Thymus (tissue), 11 donors: ENCODE measurements around the gene RGS7. TPM values are rescaled to one million over a fixed set of nuclear protein-coding genes. Genes with fewer than 3 reads are reported as not detected.

ENCODE experiments used
- DNase-seq, 9 donors: peaks; one replicate each; pipeline ENCODE4 v3.0.0-alpha.2; 2013; ENCODE audit warnings: low spot score in 9 of 9, low read depth in 6 of 9, missing footprints in 1 of 9
- H3K27ac ChIP-seq, 2 donors: one replicate each; pipeline ENCODE4 v1.5.1; 2013; ENCODE audit warnings: control low read depth in 1 of 2, low read depth in 1 of 2, low read length in 1 of 2, mild to moderate bottlenecking in 1 of 2, moderate library complexity in 1 of 2
- H3K27me3 ChIP-seq, 2 donors: one replicate each; pipeline ENCODE4 v1.5.1; 2013; ENCODE audit warnings: low read length in 1 of 2; ENCODE audit not compliant: control insufficient read depth in 2 of 2, insufficient read depth in 1 of 2
- H3K36me3 ChIP-seq, 2 donors: one replicate each; pipeline ENCODE4 v1.5.1; 2013; ENCODE audit warnings: low read length in 1 of 2, mild to moderate bottlenecking in 1 of 2, moderate library complexity in 1 of 2; ENCODE audit not compliant: control insufficient read depth in 2 of 2, insufficient read depth in 2 of 2
- H3K4me1 ChIP-seq, 2 donors: one replicate each; pipeline ENCODE4 v1.5.1; 2013; ENCODE audit warnings: low read length in 2 of 2; ENCODE audit not compliant: control insufficient read depth in 2 of 2, insufficient read depth in 2 of 2
- H3K4me3 ChIP-seq, 2 donors: one replicate each; pipeline ENCODE4 v1.5.1; 2013; ENCODE audit warnings: low read length in 2 of 2, control low read depth in 1 of 2, mild to moderate bottlenecking in 1 of 2
- H3K9me3 ChIP-seq, 2 donors: one replicate each; pipeline ENCODE4 v1.5.1; 2013; ENCODE audit warnings: low read length in 1 of 2, mild to moderate bottlenecking in 1 of 2; ENCODE audit not compliant: control insufficient read depth in 2 of 2, insufficient read depth in 1 of 2
- WGBS: extraction: QIAGEN DNeasy Blood & Tissue Kit; methylation state at CpG from one replicate; pipeline ENCODE4 v1.1.7; 2013; 5-methylcytosine and 5-hydroxymethylcytosine counted together
- polyA plus RNA-seq: library from polyadenylated mRNA; stranded (reverse); fragments of 200-250 nt; gene quantifications from one replicate; pipeline ENCODE4 v1.2.3, GENCODE V29; 2013
- total RNA-seq: library from RNA; stranded (reverse); fragments of 120-200 nt; gene quantifications from one replicate; pipeline ENCODE4 v1.2.4, GENCODE V29; 2013
- donor health status: healthy.

RGS7 gene
- total and polyA plus RNA-seq, 2 donors = 0.05 to 0.07 TPM

GRCh38 chr1:241083285-241083684 lies 273.7 kb downstream of the RGS7 start:
- no peak overlapping the region for H3K27ac ChIP-seq
- no peak overlapping the region for H3K4me3 ChIP-seq
- no peaks in the 10 kb centered on the region for H3K36me3 ChIP-seq
- no peaks in the 10 kb centered on the region for H3K9me3 ChIP-seq
- H3K27me3 ChIP-seq = no peaks in the 10 kb centered on the region
- DNase-seq = no peak
- WGBS = 94% methylated on average over 3 of the region's 3 CpGs
- H3K4me1 ChIP-seq = no peaks in the 10 kb centered on the region

GRCh38 chr1:241081473-241081872 lies 275.5 kb downstream of the RGS7 start:
- Histone ChIP-seq H3K9me3 (no peaks in the 10 kb centered on the region), H3K27me3 (no peaks in the 10 kb centered on the region)
- no peak for DNase-seq

GRCh38 chr1:241079459-241079858 lies 277.5 kb downstream of the RGS7 start:
- Histone ChIP-seq H3K4me1 (no peaks in the 10 kb centered on the region), H3K36me3 (no peaks in the 10 kb centered on the region), H3K27ac (no peak overlapping the region), H3K4me3 (no peak overlapping the region), H3K27me3 (no peaks in the 10 kb centered on the region), H3K9me3 (no peaks in the 10 kb centered on the region)
- DNase-seq = no peak
- 94% methylated on average over 1 of the region's 1 CpG for WGBS

More at GRCh38 chr1:241081473-241081872, 275.5 kb downstream of the RGS7 start:
- WGBS = 91% methylated on average over 2 of the region's 2 CpGs
- Histone ChIP-seq H3K27ac (no peak overlapping the region), H3K36me3 (no peaks in the 10 kb centered on the region), H3K4me1 (no peaks in the 10 kb centered on the region), H3K4me3 (no peak overlapping the region)

- H3K27ac ChIP-seq = no peak overlapping the region
- no peaks in the 10 kb centered on the region for H3K27me3 ChIP-seq
- H3K36me3 ChIP-seq = no peaks in the 10 kb centered on the region
- H3K4me1 ChIP-seq = no peaks in the 10 kb centered on the region
- H3K9me3 ChIP-seq = no peaks in the 10 kb centered on the region
- no peak overlapping the region for H3K4me3 ChIP-seq
- whole genome bisulfite sequencing = 77% methylated on average over 8 of the region's 8 CpGs
- no peak for DNase-seq
These were observed 278.0 kb downstream of the RGS7 start for GRCh38 chr1:241079047-241079446.

GRCh38 chr1:241077386-241078147 lies 279.4 kb downstream of the RGS7 start:
- Histone ChIP-seq H3K27me3 (no peaks in the 10 kb centered on the region), H3K9me3 (no peaks in the 10 kb centered on the region), H3K4me1 (no peaks in the 10 kb centered on the region), H3K4me3 (no peak overlapping the region), H3K36me3 (no peaks in the 10 kb centered on the region), H3K27ac (no peak overlapping the region)
- no peak for DNase-seq
- 81% methylated on average over 11 of the region's 11 CpGs for WGBS

- no peak overlapping the region for H3K27ac ChIP-seq
- no peaks in the 10 kb centered on the region for H3K4me1 ChIP-seq
- no peak overlapping the region for H3K4me3 ChIP-seq
- DNase-seq = peak in 1 of 9 donors; percentile 1
- 74% methylated on average over 6 of the region's 6 CpGs for WGBS
- no peaks in the 10 kb centered on the region for H3K27me3 ChIP-seq
- no peaks in the 10 kb centered on the region for H3K36me3 ChIP-seq
- no peaks in the 10 kb centered on the region for H3K9me3 ChIP-seq
These were observed 282.5 kb downstream of the RGS7 start for GRCh38 chr1:241074507-241074906.

GRCh38 chr1:241068359-241068758 lies 288.6 kb downstream of the RGS7 start:
- WGBS = 88% methylated on average over 2 of the region's 2 CpGs
- H3K4me3 ChIP-seq = no peak overlapping the region

GRCh38 chr1:241063276-241063675 lies 293.7 kb downstream of the RGS7 start:
- no peaks in the 10 kb centered on the region for H3K4me1 ChIP-seq
- no peak overlapping the region for H3K4me3 ChIP-seq
- H3K27ac ChIP-seq = no peak overlapping the region
- no peaks in the 10 kb centered on the region for H3K27me3 ChIP-seq
- 77% methylated on average over 5 of the region's 5 CpGs for WGBS
- no peaks in the 10 kb centered on the region for H3K9me3 ChIP-seq
- H3K36me3 ChIP-seq = no peaks in the 10 kb centered on the region
- DNase-seq = no peak

More at GRCh38 chr1:241068359-241068758, 288.6 kb downstream of the RGS7 start:
- H3K27me3 ChIP-seq = no peaks in the 10 kb centered on the region
- no peak overlapping the region for H3K27ac ChIP-seq
- DNase-seq = no peak
- no peaks in the 10 kb centered on the region for H3K4me1 ChIP-seq
- no peaks in the 10 kb centered on the region for H3K9me3 ChIP-seq
- no peaks in the 10 kb centered on the region for H3K36me3 ChIP-seq

GRCh38 chr1:241061062-241061461 lies 295.9 kb downstream of the RGS7 start:
- WGBS = 96% methylated on average over 3 of the region's 3 CpGs
- Histone ChIP-seq H3K4me1 (no peaks in the 10 kb centered on the region), H3K4me3 (no peak overlapping the region), H3K27ac (no peak overlapping the region), H3K36me3 (no peaks in the 10 kb centered on the region), H3K9me3 (no peaks in the 10 kb centered on the region), H3K27me3 (no peaks in the 10 kb centered on the region)
- no peak for DNase-seq
